IPS-18a (cell line): ENCODE data around the gene PEX16.
"Not testable (repeated sequence)": the region's sequence is repeated elsewhere in the genome, so short reads cannot be mapped to it uniquely, and the experiment has no call there.

Source experiments
- H3K27ac ChIP-seq: one replicate; pipeline ENCODE4 v1.5.1; 2013; ENCODE audit warnings: low read length
- H3K27me3 ChIP-seq: one replicate; pipeline ENCODE4 v1.6.1; 2013; ENCODE audit warnings: mild to moderate bottlenecking, low read length; ENCODE audit not compliant: control insufficient read depth, insufficient read depth
- H3K36me3 ChIP-seq: one replicate; pipeline ENCODE4 v1.6.1; 2013; ENCODE audit warnings: low read depth, low read length; ENCODE audit not compliant: control insufficient read depth
- H3K4me1 ChIP-seq: one replicate; pipeline ENCODE4 v1.6.1; 2013; ENCODE audit warnings: low read depth, low read length; ENCODE audit not compliant: control insufficient read depth
- H3K4me3 ChIP-seq: one replicate; pipeline ENCODE4 v1.5.1; 2013; ENCODE audit warnings: low read length
- H3K9ac ChIP-seq: one replicate; pipeline ENCODE4 v1.6.1; 2013; ENCODE audit warnings: mild to moderate bottlenecking, low read length, moderate library complexity
- H3K9me3 ChIP-seq: one replicate; pipeline ENCODE4 v1.6.1; 2013; ENCODE audit warnings: low read depth, low read length; ENCODE audit not compliant: control insufficient read depth

PEX16 gene

GRCh38 chr11:45910623-45911022, 7.1 kb downstream of the PEX16 start:
- Histone ChIP-seq H3K9me3 (no peaks in the 10 kb centered on the region), H3K9ac (no peak overlapping the region), H3K27ac (no peak overlapping the region), H3K4me3 (no peak overlapping the region), H3K4me1 (no peaks in the 10 kb centered on the region), H3K36me3 (peaks cover 17% of the 10 kb centered on the region), H3K27me3 (no peaks in the 10 kb centered on the region)

GRCh38 chr11:45909594-45910475, 7.8 kb downstream of the PEX16 start:
- Histone ChIP-seq H3K27me3 (no peaks in the 10 kb centered on the region), H3K27ac (no peak overlapping the region), H3K36me3 (peaks cover 16% of the 10 kb centered on the region), H3K4me1 (no peaks in the 10 kb centered on the region), H3K9me3 (no peaks in the 10 kb centered on the region), H3K4me3 (no peak overlapping the region), H3K9ac (no peak overlapping the region)

GRCh38 chr11:45907911-45908370, 9.7 kb downstream of the PEX16 start:
- no peaks in the 10 kb centered on the region for H3K4me1 ChIP-seq
- no peaks in the 10 kb centered on the region for H3K27me3 ChIP-seq
- no peaks in the 10 kb centered on the region for H3K9me3 ChIP-seq
- H3K9ac ChIP-seq: no peak overlapping the region
- peaks cover 29% of the 10 kb centered on the region for H3K36me3 ChIP-seq
- H3K27ac ChIP-seq: no peak overlapping the region
- no peak overlapping the region for H3K4me3 ChIP-seq

GRCh38 chr11:45906965-45907611, 10.6 kb downstream of the PEX16 start, which contains the start of gene FREY1:
Gene FREY1 (minus strand): TSS chr11:45907271. CDS start chr11:45907245, 26 bp downstream.
- Histone ChIP-seq H3K9ac (no peak within 1 kb of the TSS), H3K4me1 (no peaks in the 10 kb centered on the region), H3K36me3 (peaks cover 29% of the 10 kb centered on the region), H3K4me3 (no peak within 1 kb of the TSS), H3K27me3 (no peaks in the 10 kb centered on the region), H3K9me3 (no peaks in the 10 kb centered on the region), H3K27ac (no peak within 1 kb of the TSS)

GRCh38 chr11:45906096-45906682, 11.5 kb downstream of the PEX16 start:
- H3K36me3 ChIP-seq: peaks cover 26% of the 10 kb centered on the region
- no peak overlapping the region for H3K4me3 ChIP-seq
- no peak overlapping the region for H3K9ac ChIP-seq
- no peaks in the 10 kb centered on the region for H3K4me1 ChIP-seq
- no peak overlapping the region for H3K27ac ChIP-seq
- no peaks in the 10 kb centered on the region for H3K9me3 ChIP-seq
- H3K27me3 ChIP-seq: no peaks in the 10 kb centered on the region

GRCh38 chr11:45905576-45905975, 12.1 kb downstream of the PEX16 start:
- not testable (repeated sequence) for H3K27ac ChIP-seq, H3K27me3 ChIP-seq, H3K4me1 ChIP-seq, H3K9ac ChIP-seq, H3K4me3 ChIP-seq, H3K9me3 ChIP-seq
- peaks cover 24% of the 10 kb centered on the region for H3K36me3 ChIP-seq

GRCh38 chr11:45905095-45905494, 12.6 kb downstream of the PEX16 start:
- peaks cover 24% of the 10 kb centered on the region for H3K36me3 ChIP-seq
- no peaks in the 10 kb centered on the region for H3K9me3 ChIP-seq
- no peak overlapping the region for H3K9ac ChIP-seq
- peaks cover 7% of the 10 kb centered on the region for H3K27me3 ChIP-seq
- no peak overlapping the region for H3K27ac ChIP-seq
- H3K4me1 ChIP-seq: peaks cover 6% of the 10 kb centered on the region
- no peak overlapping the region for H3K4me3 ChIP-seq

GRCh38 chr11:45904309-45904915, 13.3 kb downstream of the PEX16 start:
- Histone ChIP-seq H3K9me3 (no peaks in the 10 kb centered on the region), H3K27me3 (peaks cover 7% of the 10 kb centered on the region), H3K4me1 (peaks cover 6% of the 10 kb centered on the region), H3K9ac (no peak overlapping the region), H3K4me3 (no peak overlapping the region), H3K27ac (no peak overlapping the region), H3K36me3 (peaks cover 24% of the 10 kb centered on the region)

- Histone ChIP-seq H3K4me1 (peaks cover 13% of the 10 kb centered on the region), H3K27ac (no peak overlapping the region), H3K36me3 (peaks cover 24% of the 10 kb centered on the region), H3K9ac (no peak overlapping the region), H3K27me3 (peaks cover 7% of the 10 kb centered on the region), H3K9me3 (no peaks in the 10 kb centered on the region), H3K4me3 (no peak overlapping the region)
These were observed 15.0 kb downstream of the PEX16 start for GRCh38 chr11:45902452-45903380.

- Histone ChIP-seq H3K27me3 (peaks cover 7% of the 10 kb centered on the region), H3K4me1 (peaks cover 13% of the 10 kb centered on the region), H3K9ac (no peak overlapping the region), H3K4me3 (no peak overlapping the region), H3K9me3 (no peaks in the 10 kb centered on the region), H3K27ac (no peak overlapping the region), H3K36me3 (peaks cover 24% of the 10 kb centered on the region)
These were observed 16.1 kb downstream of the PEX16 start for GRCh38 chr11:45901626-45902025.
